HG03045 (cell line): ENCODE measurements around the gene TMEM82.
"Not testable (repeated sequence)": the region's sequence is repeated elsewhere in the genome, so short reads cannot be mapped to it uniquely, and the experiment has no call there.

Experiments
- ATAC-seq: cut with Tn5 transposase; IDR thresholded peaks from one replicate; pipeline ENCODE4 v1.9.1; 2021; ENCODE audit warnings: mild to moderate bottlenecking, moderate library complexity; ENCODE audit not compliant: unreplicated experiment

Gene TMEM82

DNA sequence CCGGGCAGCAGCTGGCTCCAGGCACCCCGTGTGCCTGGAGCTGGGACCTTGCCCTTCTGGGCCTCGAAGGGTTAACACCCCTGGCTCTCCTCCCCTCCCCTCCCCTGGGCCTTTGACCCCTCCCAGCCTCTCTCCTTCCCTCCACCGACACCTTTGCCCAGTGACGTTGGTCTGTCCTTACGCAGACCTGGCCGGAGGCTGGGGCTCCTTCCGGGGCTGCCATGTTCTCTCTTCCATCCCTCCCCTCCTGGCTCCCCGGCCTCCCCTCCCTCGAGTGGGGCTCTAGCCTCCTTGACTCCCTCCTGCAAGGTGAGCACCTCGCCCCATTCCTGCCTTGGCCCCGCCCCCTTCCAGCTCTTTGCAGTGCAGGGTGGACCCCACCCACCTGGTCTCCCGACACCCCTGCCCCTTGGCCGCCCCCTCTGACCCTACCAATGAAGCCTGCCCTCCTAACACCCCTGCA is at the start of gene TMEM82:
Gene TMEM82, plus strand, starts transcription at position 161 of the 463 bp plus-strand sequence. Its CDS starts 61 bp downstream, at position 222.
- no peak for ATAC-seq

DNA sequence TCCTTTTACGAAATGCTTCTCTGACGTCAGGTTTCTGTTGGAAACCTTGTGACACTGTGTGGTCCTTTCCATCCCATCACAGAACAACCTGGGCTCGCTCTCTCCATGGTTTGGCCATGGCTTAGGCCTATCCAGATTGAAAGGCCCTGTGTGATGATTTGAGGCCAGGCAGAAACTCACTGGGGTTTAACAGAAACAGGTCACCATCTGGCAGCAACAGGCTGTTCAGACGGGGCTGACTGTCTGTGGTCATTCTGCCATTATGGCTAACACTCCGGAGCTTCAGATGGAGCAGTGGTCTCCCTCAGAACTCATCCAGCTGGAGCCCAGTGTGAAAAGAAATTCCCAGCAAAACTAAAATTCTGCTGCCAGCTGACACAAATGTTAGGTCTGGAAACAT is 48.9 kb upstream of the TMEM82 start:
- no peak for ATAC-seq

DNA sequence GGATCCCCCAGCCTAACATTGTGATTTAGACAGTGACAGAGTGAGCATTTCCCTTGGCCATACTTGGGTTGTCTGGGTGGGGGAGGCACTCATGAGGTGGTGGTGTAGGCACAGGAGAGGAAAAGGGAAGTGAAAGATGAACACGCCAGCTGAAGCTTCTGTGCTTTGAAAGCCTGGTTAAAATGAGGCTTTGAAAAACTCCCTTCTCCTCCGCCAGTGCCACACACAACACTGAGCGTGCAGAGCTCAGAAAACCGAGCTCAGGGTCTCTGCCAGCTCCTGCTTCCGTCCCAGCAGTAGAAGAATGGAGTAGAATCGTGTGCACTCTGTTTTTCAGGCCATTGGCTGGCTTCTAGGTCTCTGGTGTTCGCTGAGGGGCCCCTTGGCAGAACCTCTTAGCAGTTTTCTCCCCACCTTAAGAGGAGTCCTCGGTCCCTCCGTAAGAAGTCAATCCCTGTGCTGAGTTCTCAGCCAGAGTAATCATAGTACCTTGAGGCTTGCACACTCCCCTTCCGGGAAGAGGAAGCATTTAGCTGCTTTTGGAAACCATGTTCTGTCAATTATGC is 45.3 kb upstream of the TMEM82 start:
- peak; percentile 83 for ATAC-seq

DNA sequence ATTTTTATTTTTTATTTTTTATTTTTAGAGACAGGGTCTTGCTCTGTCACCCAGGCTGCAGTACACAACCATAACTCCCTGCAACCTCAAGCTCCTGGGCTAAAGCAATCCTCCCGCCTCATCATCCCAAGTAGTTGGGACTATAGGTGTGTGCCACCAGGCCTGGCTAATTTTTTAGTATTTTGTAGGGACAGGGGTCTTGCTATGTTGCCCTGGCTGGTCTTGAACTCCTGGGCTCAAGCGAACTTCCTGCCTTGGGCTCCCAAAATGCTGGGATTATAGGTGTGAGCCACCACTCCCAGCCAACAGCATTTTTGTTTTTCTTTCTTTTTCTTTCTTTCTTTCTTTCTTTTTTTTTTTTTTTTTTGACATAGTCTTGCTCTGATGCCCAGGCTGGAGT is 44.1 kb upstream of the TMEM82 start:
- no peak for ATAC-seq

DNA sequence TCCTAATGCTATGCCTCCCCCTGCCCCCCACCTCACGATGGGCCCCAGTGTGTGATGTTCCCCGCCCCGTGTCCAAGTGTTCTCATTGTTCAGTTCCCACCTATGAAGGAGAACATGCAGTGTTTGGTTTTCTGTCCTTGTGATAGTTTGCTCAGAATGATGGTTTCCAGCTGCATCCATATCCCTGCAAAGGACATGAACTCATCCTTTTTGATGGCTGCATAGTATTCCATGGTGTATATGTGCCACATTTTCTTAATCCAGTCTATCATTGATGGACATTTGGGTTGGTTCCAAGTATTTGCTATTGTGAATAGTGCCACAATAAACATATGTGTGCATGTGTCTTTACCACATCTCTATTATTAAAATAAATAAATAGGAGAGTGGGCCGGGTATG is 43.0 kb upstream of the TMEM82 start:
- not testable (repeated sequence) for ATAC-seq

DNA sequence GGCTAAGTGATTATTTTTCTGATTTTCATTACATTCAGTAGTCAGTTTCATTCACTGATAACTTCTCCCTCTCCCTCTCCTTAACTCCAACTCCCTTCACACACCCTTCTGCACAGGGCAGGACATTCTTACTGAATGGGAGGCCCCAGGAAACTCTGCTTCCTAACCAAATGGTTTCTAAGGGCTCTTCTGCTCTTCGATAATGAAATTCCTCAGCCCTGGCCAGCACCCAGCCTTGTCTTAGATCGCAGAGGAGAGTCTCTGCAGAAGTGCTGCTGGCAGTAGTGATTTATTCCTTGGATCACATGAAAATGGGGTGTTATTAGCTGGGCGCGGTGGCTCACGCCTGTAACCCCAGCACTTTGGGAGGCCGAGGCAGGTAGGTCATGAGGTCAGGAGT is 41.8 kb upstream of the TMEM82 start:
- no peak for ATAC-seq

DNA sequence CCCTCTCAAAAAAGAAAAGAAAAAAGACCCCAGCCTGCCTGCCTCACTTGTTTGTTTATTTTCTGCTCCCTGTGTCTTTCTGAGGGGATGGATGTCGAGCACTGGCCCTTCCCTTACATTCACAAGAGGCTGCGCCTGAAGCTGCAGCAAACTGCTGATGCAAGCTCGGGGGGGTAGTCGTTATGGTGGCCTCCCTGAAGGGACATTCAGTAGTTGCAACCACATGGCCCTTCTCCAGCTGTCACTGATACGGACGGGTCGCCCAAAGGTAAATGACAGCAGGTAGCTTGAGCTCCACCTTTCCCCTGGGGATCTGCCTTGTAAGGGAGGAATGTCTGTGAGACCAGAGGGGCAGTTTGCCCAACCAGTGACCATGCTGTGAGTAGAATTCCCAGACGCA is 40.5 kb upstream of the TMEM82 start:
- no peak for ATAC-seq

DNA sequence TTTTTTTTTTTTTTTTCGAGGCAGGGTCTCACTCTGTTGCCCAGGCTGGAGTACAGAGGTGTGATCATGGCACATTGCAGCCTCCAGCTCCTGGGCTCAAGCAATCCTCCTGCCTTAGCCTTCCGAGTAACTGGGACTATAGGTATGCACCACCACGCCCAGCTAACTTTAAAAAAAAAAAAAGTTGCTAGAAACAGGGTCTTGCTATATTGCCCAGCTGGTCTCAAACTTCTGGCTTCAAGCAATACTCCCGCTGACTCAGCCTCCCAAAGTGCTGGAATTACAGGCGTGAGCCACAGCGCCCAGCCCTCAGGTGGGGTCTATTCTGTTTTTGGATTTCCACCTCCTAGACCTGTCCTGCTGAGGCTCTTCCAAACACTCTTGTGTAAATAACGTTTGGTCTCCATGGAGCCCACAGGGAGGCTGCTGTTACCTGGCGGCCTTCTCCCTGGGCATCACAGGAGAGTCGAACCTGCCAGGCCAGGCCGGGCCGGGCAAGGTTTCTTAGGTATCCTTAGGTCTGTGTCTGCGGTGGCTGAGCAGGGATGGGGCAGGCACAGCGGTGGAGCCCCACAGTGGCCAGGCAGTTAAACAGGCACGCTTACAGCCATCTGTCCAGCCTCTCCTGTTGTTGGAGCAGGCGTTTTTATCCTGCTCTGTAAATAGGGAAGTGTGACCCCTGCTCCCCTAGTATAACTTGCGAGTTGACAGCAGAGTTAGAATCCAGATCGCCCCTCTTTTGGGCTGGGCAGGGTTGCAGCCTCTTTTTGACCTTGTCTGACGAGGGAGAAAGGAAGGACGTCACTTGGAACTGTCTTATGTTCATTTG is 39.4 kb upstream of the TMEM82 start:
- ATAC-seq = no peak

DNA sequence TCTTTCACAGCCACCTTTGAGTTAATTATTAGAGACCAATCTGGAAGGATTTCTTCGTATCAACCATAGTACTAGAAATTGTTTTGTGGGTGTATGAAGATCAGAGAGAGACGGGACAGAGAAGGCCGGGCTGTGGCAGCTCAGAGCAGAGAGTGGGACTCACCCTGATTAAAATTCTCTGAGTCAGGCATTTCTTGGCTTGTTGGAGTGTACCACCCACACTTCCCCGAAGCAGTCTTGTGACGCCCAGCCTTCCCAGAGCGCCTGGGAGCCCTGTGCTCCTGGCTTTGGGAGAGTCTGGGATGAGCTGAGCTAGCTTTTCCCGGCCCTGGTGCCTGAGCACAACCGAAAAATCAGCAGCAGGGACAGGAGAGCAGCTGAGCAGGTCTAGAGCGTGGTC is 38.7 kb upstream of the TMEM82 start:
- ATAC-seq = no peak

DNA sequence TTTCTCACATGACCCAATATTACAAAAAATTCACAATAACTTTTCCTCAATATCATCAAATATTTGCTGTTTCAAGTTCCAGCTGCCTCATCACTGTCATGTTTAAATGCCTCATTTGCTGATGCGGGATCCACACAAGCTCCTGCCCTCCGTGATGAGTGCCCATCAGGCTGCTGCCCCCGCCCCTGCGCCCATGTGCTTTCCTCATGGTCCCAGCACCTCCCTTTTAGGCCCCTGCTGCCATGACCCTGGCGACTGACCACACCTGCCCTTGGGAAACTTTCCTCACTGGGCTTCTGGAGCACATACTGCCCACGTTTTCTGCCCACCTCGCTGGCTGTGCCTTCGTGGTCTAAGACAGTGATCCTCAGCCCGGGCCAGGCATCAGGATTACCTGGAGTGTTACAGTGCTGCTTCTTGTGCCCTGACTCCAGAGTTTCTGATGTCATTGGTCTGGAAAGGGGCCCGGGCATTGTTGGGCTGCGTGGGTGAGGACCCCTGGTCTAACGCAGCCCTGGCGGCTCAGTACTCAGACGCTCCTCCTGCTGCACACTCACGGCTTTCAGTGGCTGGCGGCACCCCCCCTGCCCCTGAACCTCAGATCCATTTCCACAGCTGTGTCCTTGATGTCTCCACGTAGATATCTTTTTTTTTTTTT is 37.6 kb upstream of the TMEM82 start:
- ATAC-seq = no peak

DNA sequence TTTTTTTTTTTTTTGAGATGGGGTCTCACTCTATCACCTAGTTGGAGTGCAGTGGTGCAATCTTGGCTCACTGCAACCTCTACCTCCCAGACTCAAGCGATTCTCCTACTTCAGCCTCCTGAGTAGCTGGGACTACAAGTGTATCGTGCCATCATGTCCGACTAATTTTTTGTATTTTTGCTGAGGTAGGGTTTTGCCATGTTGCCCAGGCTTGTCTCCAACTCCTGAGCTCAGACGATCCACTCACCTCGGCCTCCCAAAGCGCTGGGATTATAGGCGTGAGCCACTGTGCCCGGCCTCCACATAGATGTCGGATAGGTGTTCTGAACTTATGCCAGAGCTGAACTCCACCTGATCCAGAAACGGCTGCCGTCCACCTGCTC is 37.1 kb upstream of the TMEM82 start:
- no peak for ATAC-seq

DNA sequence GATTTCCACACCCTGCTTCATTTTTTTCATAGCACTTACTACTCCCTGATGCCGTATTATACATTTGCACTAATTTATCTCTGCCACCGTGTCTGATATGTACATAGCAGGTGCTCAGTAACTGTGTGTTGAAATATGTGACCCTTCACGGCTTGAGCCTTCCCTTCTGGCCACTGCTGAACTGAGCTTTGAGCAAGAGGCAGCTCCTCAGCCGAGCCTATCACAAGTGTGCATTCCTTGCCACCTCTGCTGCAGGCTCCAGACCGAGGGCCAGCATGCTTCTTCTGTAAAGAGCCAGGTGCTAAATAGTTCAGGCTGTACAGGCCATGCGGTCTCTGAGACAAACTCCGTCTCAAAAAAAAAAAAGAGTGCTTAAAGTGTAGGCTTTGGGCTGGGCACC is 35.5 kb upstream of the TMEM82 start:
- ATAC-seq = no peak

DNA sequence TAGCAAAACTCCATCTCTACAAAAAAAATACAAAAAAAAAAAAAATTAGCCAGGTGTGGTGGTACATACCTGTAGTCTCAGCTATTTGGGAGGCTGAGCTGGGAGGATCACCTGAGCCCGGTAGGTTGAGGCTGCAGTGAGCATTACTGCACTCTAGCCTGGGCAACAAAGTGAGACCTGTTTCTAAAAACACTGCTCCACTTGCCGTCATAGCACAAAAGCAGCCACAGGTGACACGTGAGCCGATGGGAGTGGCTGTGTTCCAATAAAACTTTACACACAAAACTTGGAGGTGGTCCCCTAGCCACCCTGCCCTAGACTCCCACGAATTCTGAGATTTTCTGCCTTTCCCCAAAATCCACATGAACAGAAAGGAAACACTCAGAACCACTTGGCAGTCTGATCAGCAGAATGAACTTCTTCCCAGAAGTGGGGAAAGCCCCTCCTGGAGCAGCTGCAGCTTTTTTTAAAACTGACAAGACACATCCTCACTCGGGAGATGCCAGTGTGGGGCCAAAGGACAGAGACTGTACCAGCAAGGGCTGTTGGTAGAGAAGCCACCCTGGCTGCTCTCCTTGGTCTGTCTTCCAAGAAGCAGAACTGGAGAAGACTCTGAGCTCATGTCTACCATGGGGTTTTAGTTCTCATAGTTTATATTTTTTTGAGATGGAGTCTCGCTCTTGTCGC is 34.9 kb upstream of the TMEM82 start:
- ATAC-seq = no peak

DNA sequence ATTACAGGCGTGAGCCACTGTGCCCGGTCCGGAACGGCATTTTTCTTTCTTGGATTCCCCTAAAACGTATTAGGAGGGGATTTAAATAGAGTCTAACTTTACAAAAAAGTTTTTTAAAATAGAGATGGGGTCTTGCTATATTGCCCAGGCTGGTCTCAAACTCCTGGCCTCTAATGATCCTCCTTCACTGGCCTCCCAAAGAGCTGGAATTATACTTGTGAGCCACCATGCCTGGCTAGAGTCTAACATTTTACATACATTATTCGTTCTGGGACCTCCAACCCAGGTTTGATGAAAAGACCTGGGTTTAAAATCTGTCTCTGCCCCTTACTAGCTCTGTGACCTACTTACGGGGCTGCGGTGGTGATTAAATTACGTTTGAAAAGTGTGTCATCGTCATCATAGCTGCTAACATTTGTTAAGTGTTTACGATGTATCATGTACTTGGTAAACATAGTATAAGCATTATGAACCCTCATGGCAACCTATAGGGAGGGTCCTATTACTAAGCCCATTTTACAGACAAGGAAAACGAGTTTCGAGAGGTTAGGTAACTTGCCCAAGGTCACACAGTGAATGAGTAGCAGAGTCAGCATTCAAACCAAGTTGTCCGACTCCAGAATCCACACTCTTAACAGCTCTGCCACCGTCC is 33.7 kb upstream of the TMEM82 start:
- ATAC-seq = no peak

DNA sequence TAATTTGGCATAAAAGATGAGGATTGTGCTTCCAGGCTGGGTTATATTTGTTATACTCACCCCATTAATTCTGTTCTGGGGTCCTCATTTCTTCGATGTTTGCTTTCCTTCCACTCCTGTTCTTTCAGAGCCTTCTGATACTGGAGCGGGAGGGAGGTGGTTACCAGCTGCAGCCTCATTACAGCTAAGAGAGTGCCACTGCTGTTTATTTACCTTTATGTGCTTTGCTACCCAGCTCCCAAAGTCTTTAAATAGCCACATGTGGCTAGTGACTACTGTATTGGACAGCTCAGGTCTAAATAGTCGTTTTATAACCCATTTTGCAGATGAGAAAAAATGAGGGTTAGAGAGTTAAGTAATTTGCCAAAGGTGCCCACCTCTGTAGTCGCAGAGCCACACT is 33.1 kb upstream of the TMEM82 start:
- no peak for ATAC-seq

DNA sequence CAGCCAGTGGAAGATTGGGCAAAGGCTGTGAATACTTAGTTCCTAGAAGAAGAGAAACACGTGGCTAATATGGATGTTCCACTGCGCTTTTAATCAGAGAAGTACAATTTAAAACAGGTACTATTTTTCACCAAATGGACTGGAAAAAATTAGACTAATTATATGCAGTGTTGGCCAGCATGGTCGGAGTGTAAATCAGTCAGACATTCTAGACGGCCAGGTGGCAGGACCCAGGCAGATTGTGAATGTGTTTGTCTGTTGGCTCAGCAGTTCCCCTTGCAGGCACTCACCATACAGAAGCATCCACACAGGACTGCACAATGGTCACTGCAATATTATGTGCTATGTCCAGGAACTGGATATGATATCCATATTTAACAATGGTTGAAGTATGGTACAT is 30.1 kb upstream of the TMEM82 start:
- no peak for ATAC-seq

DNA sequence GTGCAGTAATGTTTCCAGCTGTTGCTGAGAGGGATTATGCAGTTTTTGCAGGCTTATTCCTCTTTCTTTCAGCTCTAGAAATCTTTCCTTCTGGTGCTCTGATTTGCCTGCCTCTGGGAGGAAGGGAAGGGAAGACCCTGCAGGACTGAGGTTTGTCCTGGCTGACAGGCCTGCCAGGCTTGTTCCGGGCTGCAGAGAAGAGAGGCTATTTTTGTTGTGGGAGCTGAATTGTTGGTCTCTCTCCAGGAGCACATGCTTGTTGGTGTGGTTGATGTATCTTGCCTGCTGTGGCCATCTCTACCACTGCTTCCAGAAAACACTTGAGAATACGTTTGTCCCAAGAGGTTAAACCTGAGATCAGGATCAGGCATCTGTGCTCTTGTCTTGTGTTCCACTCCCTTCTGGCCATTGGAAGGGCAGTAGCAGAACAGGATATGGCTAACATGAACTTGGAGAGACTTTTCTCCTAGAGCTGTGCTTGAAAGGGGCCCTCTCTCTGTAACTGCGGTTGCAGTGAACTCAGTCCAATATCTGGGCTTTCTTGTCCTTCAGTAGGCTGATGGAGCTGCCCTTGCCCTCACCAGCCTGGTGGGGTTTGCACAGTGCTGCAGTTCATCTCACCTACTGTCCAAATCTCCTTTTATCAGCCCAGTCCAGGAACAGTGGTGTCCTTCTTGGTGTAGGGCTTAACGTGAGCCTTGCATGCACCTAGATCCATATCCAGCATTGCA is 27.7 kb upstream of the TMEM82 start:
- ATAC-seq = no peak

DNA sequence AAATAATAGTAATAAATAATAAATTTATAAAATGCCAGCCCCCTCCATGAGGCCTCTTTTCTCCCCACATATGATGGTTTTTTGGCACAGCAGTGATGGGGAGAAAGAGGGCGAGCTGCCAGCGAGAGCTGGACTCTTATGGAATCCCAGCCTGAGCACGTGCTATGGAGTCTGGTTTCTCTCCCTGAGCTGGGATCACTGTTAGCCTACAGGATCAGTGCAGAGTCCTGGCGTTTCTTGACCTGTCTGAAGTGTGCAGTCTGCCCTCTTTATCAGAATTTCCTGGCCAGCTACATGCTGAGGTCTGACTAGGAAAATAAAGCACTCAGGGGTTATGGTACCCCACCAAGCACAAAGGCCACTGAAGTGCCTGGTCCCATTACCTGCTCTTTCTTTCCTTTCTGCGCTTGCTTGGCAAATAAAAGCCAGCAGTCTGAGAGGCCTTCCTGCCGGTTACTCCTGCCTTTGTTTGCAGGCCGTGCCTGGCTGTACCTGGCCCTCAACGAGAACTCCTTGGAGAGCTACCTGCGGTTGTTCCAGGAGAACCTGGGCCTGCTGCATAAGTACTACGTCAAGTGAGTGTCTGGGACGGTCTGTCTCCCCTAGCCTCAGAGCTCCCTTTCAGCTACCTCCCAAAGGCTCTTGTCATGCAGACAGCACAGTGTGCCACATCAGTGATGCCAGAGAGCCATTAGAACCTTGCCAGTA is 24.7 kb upstream of the TMEM82 start:
- no peak for ATAC-seq

DNA sequence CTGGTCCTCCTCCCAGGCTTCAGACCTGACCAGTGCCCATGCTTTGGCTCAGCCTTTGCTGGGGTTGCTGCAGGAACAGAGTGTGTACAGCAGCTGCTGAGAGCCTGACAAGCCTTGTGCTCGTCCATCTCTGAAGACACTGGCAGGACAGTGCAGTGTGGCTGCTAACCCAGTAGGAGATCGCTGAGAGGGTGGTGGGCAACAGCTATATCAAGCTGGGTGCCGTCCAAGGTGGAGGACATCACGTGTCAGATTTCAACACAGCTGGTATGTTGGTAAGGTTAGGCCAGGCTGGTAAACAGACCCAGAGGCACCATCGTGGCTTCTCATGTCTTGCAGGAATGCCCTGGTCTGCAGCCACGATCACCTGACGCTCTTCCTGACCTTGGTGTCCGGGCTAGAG is 24.1 kb upstream of the TMEM82 start:
- no peak for ATAC-seq
